T47D (cell line): ENCODE measurements around the gene DLG5.

Experiments used
- DNase-seq, 2 experiments: peaks; one replicate each; pipeline versions ENCODE4 v3.0.0 to v3.0.0-alpha.2; 2011 to 2012; ENCODE audit warnings: low read depth in 1 of 2, low spot score in 1 of 2
- JUND ChIP-seq: IDR thresholded peaks from 2 replicates; pipeline ENCODE4 v1.6.1; 2012; ENCODE audit warnings: low read depth
- in situ Hi-C: cut with HindIII; loops from 2 replicates; pipeline ENCODE4 v1.10.0; 2016; ENCODE audit warnings: low sequenced_read_pairs, low pct_unique_long_range_greater_than_20kb

The DLG5 gene

DNA sequence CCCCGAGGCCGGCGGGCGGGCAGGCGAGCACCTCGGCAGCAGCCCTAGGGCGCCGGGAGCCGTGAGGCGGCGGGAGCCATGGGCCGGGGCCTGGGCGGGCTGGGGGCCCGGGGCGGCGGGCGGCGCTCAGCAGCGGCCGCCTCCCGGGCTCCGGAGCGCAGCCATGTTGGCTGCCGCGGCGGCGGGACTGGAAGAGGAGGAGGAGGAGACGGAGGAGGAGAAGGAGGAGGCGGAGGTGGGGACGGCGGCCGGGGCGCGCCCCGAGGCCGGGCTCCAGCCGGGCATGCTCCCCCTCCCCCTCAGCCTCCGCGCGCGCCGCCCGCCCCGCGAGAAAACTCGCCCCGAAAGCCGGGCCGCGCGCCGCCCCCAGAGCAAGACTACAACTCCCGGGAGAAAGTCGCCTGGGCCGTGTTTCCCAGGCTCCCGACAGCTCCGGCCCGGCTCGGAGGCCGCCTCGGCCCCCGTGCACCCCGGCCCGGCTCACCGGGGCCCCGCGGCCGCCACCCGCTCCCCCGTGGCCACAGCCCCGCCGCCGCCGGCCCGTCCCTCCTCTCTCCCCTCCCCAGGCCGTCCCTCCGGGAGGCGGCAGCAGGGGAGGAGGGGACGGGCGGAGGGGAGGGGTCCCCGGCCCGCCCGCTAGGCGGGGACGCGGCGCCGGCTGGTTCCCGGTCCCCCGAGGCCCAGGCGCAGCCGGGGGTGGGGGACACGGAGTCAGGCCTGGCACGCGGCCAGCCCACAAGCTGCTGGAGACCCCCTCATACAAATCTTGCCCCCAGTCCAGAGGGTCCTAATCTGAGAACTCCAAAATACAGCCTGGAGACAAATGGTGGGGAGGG is at the start of gene DLG5:
TSS of gene DLG5 (minus strand) at position 190 of the 836 bp plus-strand sequence. CDS start 235 bp downstream, outside the sequence.
- peak; percentile 86 to 89 for DNase-seq
- in situ Hi-C loops, result no loop called here

GRCh38 chr10:77975086-77975666 is 48.6 kb upstream of the DLG5 start:
- DNase-seq, result no peak
- in situ Hi-C loops, result no loop called here
- TF ChIP-seq JUND, result no peak

More for the DNA sequence above, at the start of gene DLG5:
- TF ChIP-seq JUND, result no peak

GRCh38 chr10:77974396-77975074 is 48.0 kb upstream of the DLG5 start:
- DNase-seq, result peak in 1 of 2 experiments; percentile 71
- in situ Hi-C loops, result no loop called here
- TF ChIP-seq JUND, result no peak

GRCh38 chr10:77973276-77973675 is 46.7 kb upstream of the DLG5 start:
- in situ Hi-C loops, result no loop called here
- no peak for DNase-seq
- TF ChIP-seq JUND, result no peak

DNA sequence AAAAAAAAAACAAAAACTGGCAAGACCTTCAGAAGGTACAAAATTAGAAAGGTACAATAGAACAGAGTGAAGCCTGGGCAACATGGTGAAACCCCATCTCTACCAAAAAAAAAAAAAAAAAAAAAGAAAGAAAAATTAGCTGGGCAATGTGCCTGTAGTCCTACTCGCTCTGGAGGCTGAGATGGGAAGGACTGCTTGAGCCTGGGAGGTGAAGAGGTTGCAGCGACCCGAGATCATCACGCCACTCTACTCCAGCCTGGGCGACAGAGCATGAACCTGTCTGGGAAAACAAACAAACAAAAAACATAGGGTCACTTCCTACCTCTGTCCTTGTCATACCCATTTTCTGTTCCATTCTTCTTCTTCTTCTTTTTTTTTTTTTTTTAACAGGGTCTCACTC is 45.6 kb upstream of the DLG5 start:
- peak in 1 of 2 experiments; percentile 37 for DNase-seq
- TF ChIP-seq JUND, result no peak
- in situ Hi-C loops, result no loop called here

- no peak for TF ChIP-seq JUND
- no peak for DNase-seq
Observed at GRCh38 chr10:77971804-77972144, 45.2 kb upstream of the DLG5 start.

GRCh38 chr10:77970869-77971803 is 44.6 kb upstream of the DLG5 start:
- peak; percentile 43 to 86 for DNase-seq
- in situ Hi-C loops, result no loop called here
- TF ChIP-seq JUND, result no peak

More at GRCh38 chr10:77971804-77972144, 45.2 kb upstream of the DLG5 start:
- in situ Hi-C loops, result no loop called here

DNA sequence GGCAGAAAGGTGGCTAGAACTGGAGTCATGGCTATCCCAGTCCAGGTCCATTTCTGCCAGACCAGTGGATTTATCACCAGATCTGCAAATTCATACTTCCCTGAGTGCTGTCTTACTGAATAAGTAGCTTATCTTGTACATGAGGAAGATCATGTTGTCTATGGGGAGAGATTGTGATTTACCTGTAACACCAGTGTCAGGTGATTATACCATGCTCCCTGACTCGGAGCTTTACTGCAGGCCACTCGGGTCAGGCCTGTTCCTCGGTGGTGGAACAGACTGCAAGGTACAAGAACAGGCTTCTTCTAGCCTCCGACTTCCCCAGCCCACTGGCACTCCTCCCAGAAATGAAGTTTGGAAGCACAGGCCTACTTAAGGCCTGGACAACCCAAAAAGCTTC is 42.6 kb upstream of the DLG5 start:
- DNase-seq, result no peak
- in situ Hi-C loops, result no loop called here
- TF ChIP-seq JUND, result no peak

DNA sequence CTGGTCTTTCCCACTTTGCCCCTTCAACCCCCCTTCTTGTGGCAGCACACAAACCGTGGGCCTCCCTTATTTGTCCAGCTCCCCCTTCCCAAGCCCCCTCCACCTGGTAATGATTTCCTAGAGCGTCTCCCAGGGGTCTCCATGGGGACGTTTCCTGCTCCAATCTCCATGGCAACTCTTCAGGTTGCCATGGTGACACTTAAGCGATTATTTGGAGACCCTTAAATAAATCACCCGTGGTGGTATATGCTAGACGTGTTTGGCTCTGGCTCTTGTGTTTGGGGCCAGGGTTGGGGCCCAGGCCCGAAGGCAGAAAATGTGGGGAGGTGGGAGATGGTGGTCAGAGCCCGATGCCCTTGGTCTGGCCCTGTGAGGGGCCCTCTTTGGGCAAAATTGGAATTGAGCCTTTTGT is 41.1 kb upstream of the DLG5 start:
- TF ChIP-seq JUND, result no peak
- no peak for DNase-seq
- in situ Hi-C loops, result no loop called here

GRCh38 chr10:77965294-77965693 is 38.7 kb upstream of the DLG5 start:
- in situ Hi-C loops, result no loop called here
- no peak for DNase-seq
- TF ChIP-seq JUND, result no peak

DNA sequence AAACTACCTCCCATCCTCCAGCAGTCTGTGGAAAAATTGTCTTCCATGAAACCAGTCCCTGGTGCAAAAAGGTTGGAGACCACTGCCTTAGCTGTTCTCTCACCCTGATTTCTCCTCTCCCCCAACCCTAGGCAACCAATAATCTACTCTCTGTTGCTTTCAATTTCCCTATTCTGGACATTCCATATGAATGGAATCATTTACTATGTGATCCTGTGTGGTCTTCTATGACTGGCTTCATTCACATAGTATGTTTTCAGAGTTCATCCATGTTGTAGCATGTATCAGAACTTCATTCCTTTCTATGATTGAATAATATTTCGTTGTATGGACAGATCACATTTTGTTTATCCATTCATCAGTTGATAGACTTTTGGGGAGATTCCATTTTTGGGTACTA is 38.3 kb upstream of the DLG5 start:
- no peak for TF ChIP-seq JUND
- in situ Hi-C loops, result no loop called here
- DNase-seq, result no peak

DNA sequence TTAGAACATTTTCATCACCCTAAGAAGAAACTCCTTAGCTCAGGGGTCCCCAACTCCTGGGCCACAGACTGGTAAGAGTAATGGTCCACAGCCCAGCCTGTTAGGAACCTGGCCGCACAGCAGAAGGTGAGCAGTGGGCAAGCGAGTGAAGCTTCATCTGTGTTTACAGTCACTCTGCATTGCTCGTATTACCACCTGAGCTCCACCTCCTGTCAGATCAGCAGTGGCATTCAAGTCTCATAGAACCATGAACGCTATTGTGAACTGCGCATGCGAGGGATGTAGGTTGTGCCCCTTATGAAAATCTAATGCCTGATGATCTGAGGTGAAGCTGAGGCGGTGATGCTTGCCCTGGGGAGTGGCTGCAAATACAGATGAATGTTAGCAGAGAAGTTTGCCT is 37.3 kb upstream of the DLG5 start:
- in situ Hi-C loops, result no loop called here
- TF ChIP-seq JUND, result no peak
- no peak for DNase-seq
